ENCODE results near the gene SLC2A6.

SLC2A6 gene

GRCh38 chr9:133440874-133441273, 38.0 kb downstream of the SLC2A6 start:
- DNase-seq (ENCODE audit: low read depth in 2 of 2) = no peak

- no peak for DNase-seq (ENCODE audit: low read depth in 2 of 2)
Observed at GRCh38 chr9:133439337-133439736, 39.6 kb downstream of the SLC2A6 start.

GRCh38 chr9:133437753-133438531, 41.0 kb downstream of the SLC2A6 start:
- DNase-seq (ENCODE audit: low read depth in 2 of 2) = no peak

- no peak for DNase-seq (ENCODE audit: low read depth in 2 of 2)
Observed at GRCh38 chr9:133436681-133437080, 42.2 kb downstream of the SLC2A6 start.

- no peak for DNase-seq (ENCODE audit: low read depth in 2 of 2)
Observed at GRCh38 chr9:133433351-133433843, 45.5 kb downstream of the SLC2A6 start.

GRCh38 chr9:133430244-133430643, 48.7 kb downstream of the SLC2A6 start:
- no peak for DNase-seq (ENCODE audit: low read depth in 2 of 2)

GRCh38 chr9:133429641-133430161, 49.2 kb downstream of the SLC2A6 start:
- no peak for DNase-seq (ENCODE audit: low read depth in 2 of 2)

- DNase-seq (ENCODE audit: low read depth in 2 of 2) = no peak
Observed at GRCh38 chr9:133429214-133429613, 49.7 kb downstream of the SLC2A6 start.

GRCh38 chr9:133428617-133429101, 50.2 kb downstream of the SLC2A6 start:
- DNase-seq (ENCODE audit: low read depth in 2 of 2) = no peak

- no peak for DNase-seq (ENCODE audit: low read depth in 2 of 2)
Observed at GRCh38 chr9:133427658-133428348, 51.1 kb downstream of the SLC2A6 start.

GRCh38 chr9:133426011-133426410, 52.9 kb downstream of the SLC2A6 start:
- no peak for DNase-seq (ENCODE audit: low read depth in 2 of 2)

GRCh38 chr9:133425049-133425632, 53.8 kb downstream of the SLC2A6 start:
- no peak for DNase-seq (ENCODE audit: low read depth in 2 of 2)

GRCh38 chr9:133424187-133424586, 54.7 kb downstream of the SLC2A6 start:
- no peak for DNase-seq (ENCODE audit: low read depth in 2 of 2)

GRCh38 chr9:133423216-133423615, 55.7 kb downstream of the SLC2A6 start:
- no peak for DNase-seq (ENCODE audit: low read depth in 2 of 2)

- DNase-seq (ENCODE audit: low read depth in 2 of 2) = no peak
Observed at GRCh38 chr9:133421615-133422542, 57.0 kb downstream of the SLC2A6 start, which contains the start of gene ADAMTS13. Gene ADAMTS13, plus strand, starts transcription at chr9:133422367. Its CDS starts 77 bp downstream, at chr9:133422444.
